NCI-H187 (cell line): ENCODE measurements around the gene HS3ST5.
"Not testable (repeated sequence)": the region's sequence is repeated elsewhere in the genome, so short reads cannot be mapped to it uniquely, and the experiment has no call there.

Experiments used
- DNase-seq, 2 experiments: peaks; one replicate each; lab custom pipeline; 2025; lab: John Stamatoyannopoulos, UW

The HS3ST5 gene

DNA sequence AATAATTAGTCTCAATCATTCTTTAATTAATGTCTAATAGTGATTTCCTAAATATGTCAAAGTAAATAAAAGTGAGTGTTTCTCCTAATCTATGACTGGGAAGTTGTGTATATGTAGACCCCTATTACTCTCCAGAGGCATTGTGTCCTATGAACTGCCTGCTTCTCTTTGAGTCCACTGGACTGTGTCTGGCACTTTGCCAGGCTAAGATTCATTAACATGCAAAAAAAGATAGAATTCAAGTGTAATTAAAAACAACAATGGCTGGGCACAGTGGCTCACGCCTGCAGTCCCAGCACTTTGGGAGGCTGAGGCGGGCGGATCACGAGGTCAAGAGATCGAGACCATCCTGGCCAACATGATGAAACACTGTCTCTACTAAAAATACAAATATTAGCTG lies 298.3 kb downstream of the HS3ST5 start:
- not testable (repeated sequence) for DNase-seq

DNA sequence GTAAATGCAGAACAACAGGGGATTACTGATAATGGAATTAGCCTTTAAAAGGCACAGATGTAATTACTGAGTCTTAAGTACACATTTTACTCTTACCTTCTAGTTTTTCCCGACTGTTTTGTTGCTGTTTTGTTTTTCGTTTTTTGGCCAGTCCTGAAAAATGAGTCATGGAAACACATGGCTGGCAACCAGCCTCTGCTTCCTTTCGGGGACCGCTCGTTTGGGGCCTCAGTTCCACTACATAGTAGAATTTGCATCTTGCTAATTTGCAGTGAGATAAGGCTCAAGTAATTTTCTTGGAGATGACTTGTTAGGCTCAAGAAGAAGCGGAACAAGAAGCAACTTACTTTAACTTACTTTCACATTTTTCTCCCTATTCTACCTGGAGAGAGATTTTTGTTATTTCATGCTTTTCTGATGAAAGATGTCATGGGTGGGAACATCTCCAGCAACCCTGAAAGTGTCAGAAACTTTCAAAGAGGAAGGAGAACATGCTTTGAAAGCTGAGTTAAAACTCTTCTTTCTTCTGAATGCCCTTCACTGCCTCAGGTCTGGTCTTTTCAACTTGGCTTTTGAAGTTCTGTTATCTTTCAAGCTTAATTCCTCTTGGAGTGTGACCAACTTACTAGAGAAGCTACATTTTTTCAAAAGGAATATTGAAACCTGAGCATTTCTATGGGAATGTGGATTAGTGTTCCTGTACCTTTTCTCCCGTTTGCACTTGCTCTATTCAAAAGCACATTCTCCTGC lies 300.4 kb downstream of the HS3ST5 start:
- DNase-seq = no peak

DNA sequence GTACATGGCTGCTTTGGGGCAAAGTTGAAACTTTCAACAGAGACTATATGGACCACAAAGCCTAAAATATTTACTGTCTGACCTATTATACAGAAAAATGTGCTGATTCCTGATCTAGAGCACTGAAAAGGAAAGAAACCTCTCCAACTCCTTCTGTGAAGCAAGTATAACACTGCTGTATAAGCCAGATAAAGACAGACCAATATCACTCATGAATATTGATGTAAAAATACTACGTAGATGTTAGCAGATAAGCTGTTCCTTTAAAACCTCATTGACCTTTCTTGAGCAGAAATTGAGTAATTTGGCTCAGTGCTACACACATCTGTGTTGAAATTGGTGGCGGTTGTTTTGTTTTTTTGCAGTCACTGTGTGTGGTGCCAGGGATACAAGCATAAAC lies 302.0 kb downstream of the HS3ST5 start:
- no peak for DNase-seq

DNA sequence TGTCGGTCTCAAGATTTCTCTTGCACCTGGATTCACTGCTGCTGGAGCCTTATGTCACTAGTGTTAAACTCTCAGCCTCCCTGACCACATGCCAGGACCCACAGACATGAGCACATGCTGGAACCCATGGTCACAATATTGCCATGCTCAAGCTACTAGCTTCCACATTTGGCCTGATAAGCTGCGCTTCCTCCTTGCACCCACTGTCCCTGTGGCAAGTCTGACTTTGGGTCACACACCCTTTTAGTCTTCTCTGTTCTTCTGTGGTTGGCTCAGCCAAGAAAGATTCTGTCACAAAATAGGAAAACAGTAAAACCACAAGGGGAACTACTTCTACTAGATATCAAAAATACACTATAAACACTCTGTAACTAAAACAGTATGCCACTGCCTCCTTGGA lies 303.0 kb downstream of the HS3ST5 start:
- no peak for DNase-seq

DNA sequence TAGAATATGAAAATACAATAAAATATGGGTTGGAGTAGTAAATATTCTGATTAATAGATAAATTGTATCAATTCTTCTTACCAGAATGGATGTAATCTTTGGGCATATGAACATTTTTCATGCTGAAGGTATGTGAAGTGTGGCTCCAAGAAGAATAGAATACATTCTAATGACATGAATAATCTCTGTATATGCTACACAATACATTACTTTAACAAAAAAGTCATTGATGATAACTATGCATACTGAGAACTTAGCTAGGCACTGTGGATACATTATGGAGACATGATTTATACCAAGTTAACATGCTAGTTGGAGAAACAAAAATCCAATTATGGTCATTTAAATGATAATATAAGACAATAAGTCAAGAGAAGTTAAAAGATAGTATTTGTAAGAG lies 309.2 kb downstream of the HS3ST5 start:
- no peak for DNase-seq

DNA sequence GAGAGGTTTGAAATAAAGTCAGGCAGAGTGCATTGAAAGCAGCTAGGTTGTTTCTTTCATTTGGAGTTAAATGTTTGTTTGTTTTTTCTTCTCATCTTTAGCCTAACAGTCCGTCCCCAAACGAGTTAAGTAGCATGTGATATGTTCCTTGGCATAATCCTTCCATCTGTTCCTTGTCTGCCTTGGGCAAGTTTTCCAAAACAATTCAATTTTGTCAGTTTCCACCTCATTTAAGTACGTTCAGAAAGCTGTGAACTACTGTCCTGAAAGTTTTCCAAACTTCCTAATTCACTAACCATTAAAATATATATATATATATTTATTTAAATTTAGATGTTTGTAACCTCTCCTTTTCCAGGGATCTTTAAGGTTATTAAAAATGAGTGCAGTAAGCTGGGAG lies 310.1 kb downstream of the HS3ST5 start:
- no peak for DNase-seq

DNA sequence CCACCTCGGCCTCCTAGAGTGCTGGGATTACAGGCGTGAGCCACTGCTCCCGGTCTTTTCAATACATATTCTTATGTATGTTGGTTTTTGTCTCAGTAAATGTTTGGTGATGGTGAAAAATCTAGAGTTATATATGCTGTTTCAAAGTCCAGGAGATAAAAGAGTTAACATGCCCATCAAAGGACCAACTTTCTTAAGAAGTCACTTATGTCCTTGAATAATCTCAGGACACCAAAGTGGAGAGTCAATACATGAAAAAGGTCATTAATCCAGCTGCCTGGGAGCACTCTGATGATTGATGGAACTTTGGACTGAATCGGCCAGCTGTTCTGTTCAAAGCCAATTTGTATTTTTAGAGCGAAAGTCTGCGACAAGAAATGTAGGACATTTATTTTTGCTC lies 312.1 kb downstream of the HS3ST5 start:
- DNase-seq = no peak

DNA sequence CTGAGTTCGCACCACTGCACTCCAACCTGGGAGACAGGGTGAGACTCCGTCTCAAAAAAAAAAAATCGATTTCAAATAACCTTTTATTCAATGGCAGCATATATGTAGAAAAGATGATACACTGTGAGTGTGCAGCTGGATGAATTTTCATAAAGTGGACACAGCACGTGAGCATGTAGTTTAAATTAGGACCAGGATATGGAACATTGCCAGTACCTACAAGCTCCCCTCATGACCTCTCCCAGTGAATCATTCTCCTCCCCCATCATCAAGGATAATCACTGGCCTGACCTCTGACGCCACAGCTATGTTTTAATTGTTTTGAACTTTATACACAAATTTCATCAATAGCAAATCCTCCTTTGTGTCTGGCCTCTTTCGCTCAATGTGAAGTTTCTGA lies 318.1 kb downstream of the HS3ST5 start:
- no peak for DNase-seq

DNA sequence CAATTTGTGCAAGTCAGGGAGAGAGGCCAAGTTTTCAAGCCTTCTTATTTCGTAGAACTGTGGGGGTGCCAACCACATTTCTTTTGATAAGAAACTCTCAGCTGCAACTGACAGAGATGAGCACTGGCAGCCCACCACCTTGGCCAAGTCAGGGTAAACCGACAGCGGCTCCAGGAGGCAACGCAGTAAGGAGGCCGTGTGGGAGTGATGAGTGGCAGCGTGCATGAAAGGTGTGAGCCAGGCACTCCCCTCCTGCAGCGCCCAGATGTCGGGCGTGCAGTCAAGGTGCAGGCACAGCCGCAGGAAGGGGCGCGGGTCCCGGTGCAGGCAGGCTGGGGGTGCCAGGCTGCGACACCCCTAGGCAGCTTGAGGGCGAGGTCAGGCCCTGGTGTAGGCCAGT lies 322.6 kb downstream of the HS3ST5 start:
- DNase-seq = no peak

DNA sequence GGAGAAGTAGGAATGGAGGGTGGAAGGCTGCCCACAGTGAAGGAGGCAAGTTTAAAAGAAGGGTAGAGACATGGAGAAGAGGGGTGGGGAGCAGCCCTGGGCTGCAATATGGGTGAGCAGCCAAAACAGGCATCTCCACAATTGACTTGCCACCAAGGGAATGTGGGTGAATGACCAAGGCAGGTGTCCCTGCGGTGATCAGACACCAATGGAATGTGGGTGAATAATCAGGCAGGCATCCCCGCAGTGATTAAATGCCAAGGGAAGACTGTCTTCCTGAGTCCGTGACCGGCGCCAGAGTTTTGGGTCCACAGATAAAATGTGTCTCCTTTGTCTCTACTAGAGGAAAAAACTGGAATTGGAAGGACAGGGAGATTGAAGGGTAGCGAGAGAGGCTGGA lies 325.7 kb downstream of the HS3ST5 start:
- not testable (repeated sequence) for DNase-seq

DNA sequence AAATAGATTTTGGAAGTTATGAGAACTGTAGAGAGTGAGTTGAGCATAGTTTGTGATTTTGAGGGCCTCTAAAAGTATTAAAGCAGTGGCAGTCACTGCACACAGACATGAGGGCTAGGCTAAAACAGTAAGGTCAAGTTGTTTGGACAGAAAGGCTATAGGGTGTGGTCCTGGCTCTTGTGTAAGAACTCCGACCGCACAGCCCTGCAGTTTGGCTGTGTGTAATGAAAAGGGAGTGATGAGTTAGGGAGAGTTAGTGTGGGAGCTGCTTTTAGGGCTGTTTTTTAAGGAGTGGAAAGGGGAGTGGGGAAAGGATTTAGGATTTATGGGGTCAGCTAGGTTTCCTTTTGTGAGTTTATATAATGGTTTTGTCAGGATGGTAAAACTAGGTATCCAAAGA lies 328.7 kb downstream of the HS3ST5 start:
- DNase-seq = not testable (repeated sequence)

DNA sequence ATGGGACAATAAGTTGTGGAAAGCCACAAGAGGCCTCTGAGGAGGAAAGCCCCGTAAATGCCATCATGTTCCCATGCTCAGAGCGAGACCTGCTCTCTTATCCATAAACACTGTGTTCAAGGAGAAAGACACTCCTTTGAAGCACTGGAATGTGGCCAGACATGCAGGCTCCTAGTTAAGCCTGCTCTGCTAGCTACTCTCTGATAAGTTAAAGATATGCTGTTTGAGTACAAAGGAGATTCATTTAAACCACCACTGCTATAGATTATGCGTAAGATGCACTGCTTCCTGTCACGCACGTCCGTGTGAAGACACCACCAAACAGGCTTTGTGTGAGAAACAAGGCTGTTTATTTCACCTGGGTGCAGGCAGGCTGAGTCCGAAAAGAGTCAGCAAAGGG lies 331.3 kb downstream of the HS3ST5 start:
- DNase-seq = not testable (repeated sequence)

DNA sequence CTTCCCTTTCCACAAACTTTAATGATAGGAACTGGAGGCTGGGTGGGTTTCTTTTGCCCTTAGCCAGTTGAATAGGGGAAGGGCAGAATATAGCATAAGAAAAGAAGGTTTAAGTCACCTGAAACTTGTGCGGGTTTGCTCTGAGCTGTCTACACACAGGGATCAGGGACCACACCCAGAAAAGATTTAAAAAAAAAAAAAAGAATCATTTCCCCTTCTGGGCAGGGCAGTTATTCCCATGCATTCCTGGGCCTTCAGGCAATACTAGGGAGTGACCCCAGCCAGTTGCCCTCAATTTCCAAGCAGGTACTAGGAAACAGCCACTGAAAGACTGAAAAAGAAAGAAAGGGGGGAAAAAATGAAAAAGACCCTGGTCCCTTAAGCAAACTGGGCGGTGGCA lies 332.3 kb downstream of the HS3ST5 start:
- no peak for DNase-seq

DNA sequence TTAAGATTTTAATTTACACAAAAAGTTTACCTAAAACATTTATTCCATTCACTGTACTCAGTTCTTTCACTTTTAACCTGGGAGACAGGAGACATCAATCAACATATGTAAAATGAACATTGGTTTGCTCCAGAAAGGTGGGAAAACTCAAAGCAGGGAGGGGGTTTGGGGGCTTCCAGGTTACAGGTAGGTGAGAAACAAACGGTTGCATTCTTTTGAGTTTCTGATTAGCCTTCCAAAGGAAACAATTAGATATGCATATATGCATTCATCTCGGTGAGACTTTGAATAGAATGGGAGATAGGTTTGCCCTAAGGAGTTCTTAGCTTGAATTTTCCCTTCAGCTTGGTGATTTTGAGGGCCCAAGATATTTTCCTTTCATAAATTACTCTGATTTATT lies 333.6 kb downstream of the HS3ST5 start:
- no peak for DNase-seq

DNA sequence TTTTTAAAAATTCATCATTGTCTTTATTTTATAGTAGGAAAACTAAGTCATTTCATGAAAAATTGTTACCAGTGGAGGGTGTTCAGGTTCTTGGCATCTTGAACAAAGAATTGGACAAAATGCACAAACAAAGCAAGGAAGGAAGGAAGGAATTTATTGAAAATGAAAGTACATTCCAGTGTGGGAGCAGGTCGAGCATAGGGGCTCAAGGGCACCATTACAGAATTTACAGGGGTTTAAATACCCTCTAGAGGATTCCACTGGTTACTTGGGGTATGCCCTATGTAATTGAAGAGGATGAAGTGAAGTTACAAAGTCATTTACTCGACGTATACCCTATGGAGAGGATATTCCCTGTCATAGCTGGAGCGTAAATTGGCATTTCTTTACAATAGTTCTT lies 334.5 kb downstream of the HS3ST5 start:
- no peak for DNase-seq

DNA sequence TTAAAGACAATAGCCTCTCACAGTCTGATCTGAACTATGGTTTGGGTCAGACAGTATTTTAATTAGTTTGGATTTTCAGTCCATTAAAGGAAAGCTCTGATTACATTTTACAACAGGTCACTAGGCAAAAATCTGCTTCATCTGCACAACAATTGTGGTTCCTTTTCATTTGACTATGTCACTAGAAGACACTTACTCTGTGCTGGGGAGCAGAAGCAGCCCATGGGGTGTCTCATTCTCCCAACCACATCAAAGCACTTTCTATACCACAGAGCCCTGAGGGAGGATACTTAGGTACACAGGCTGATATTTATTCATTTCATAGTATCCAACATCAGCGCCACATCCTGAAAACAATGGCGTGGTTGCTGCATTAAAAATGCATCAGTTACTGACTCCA lies 335.3 kb downstream of the HS3ST5 start:
- DNase-seq = no peak
